ENCODE data around the gene SERPINE3.

Gene SERPINE3

GRCh38 chr13:51303882-51304281 lies 35.6 kb upstream of the SERPINE3 start:
- DNase-seq: no peak
- Histone ChIP-seq H3K9me3 (replicated peaks; ENCODE audit: insufficient read depth, low read length) (no peaks in the 10 kb centered on the region), H3F3A (ENCODE audit: insufficient read depth, low read length) (no peaks in the 10 kb centered on the region), H3K27me3 (replicated peaks; ENCODE audit: insufficient read depth, low read length) (no peaks in the 10 kb centered on the region), H3K4me2 (ENCODE audit: low read depth, low read length) (no peak overlapping the region), H3K36me3 (replicated peaks; ENCODE audit: insufficient read depth, low read length) (no peaks in the 10 kb centered on the region), H4K20me1 (ENCODE audit: insufficient read depth, low read length) (no peaks in the 10 kb centered on the region), H3K27ac (ENCODE audit: low read length) (no peak overlapping the region), H3K4me3 (ENCODE audit: low read length) (no peak overlapping the region), H3K9me2 (replicated peaks; ENCODE audit: insufficient read depth, low read length) (no peaks in the 10 kb centered on the region), H3K9ac (ENCODE audit: low read length) (no peak overlapping the region), H3K4me1 (ENCODE audit: low read length) (no peaks in the 10 kb centered on the region), H2AFZ (ENCODE audit: low read length) (no peak overlapping the region), H3K79me2 (ENCODE audit: low read length) (no peaks in the 10 kb centered on the region)
- TF ChIP-seq, protein P1, sequence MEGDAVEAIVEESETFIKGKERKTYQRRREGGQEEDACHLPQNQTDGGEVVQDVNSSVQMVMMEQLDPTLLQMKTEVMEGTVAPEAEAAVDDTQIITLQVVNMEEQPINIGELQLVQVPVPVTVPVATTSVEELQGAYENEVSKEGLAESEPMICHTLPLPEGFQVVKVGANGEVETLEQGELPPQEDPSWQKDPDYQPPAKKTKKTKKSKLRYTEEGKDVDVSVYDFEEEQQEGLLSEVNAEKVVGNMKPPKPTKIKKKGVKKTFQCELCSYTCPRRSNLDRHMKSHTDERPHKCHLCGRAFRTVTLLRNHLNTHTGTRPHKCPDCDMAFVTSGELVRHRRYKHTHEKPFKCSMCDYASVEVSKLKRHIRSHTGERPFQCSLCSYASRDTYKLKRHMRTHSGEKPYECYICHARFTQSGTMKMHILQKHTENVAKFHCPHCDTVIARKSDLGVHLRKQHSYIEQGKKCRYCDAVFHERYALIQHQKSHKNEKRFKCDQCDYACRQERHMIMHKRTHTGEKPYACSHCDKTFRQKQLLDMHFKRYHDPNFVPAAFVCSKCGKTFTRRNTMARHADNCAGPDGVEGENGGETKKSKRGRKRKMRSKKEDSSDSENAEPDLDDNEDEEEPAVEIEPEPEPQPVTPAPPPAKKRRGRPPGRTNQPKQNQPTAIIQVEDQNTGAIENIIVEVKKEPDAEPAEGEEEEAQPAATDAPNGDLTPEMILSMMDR (IDR thresholded peaks at IDR 0.05; ENCODE audit: low read length): no peak
- no peak for TF ChIP-seq EZH2phosphoT487 (IDR thresholded peaks at IDR 0.05; ENCODE audit: low read length)
- TF ChIP-seq EZH2 (optimal IDR thresholded peaks at IDR 0.05; ENCODE audit: low read depth, low read length): no peak

GRCh38 chr13:51305271-51305967 lies 34.1 kb upstream of the SERPINE3 start:
- DNase-seq: no peak
- Histone ChIP-seq H3K27ac (ENCODE audit: low read length) (no peak overlapping the region), H3K79me2 (ENCODE audit: low read length) (no peaks in the 10 kb centered on the region), H3K9me2 (replicated peaks; ENCODE audit: insufficient read depth, low read length) (no peaks in the 10 kb centered on the region), H3K4me1 (ENCODE audit: low read length) (no peaks in the 10 kb centered on the region), H3K4me3 (ENCODE audit: low read length) (no peak overlapping the region), H2AFZ (ENCODE audit: low read length) (no peak overlapping the region), H3K9ac (ENCODE audit: low read length) (no peak overlapping the region), H3F3A (ENCODE audit: insufficient read depth, low read length) (no peaks in the 10 kb centered on the region), H3K27me3 (replicated peaks; ENCODE audit: insufficient read depth, low read length) (no peaks in the 10 kb centered on the region), H3K36me3 (replicated peaks; ENCODE audit: insufficient read depth, low read length) (no peaks in the 10 kb centered on the region), H3K9me3 (replicated peaks; ENCODE audit: insufficient read depth, low read length) (no peaks in the 10 kb centered on the region), H3K4me2 (ENCODE audit: low read depth, low read length) (no peak overlapping the region), H4K20me1 (ENCODE audit: insufficient read depth, low read length) (no peaks in the 10 kb centered on the region)
- no peak for TF ChIP-seq EZH2phosphoT487 (IDR thresholded peaks at IDR 0.05; ENCODE audit: low read length)
- TF ChIP-seq, protein P1 (IDR thresholded peaks at IDR 0.05; ENCODE audit: low read length): no peak
- TF ChIP-seq EZH2 (optimal IDR thresholded peaks at IDR 0.05; ENCODE audit: low read depth, low read length): no peak

- no peaks in the 10 kb centered on the region for H3K79me2 ChIP-seq (ENCODE audit: low read length)
- H3K9ac ChIP-seq (ENCODE audit: low read length): no peak overlapping the region
- no peaks in the 10 kb centered on the region for H3K36me3 ChIP-seq (replicated peaks; ENCODE audit: insufficient read depth, low read length)
- no peaks in the 10 kb centered on the region for H3K4me1 ChIP-seq (ENCODE audit: low read length)
- DNase-seq: no peak
- H3F3A ChIP-seq (ENCODE audit: insufficient read depth, low read length): no peaks in the 10 kb centered on the region
- no peak overlapping the region for H2AFZ ChIP-seq (ENCODE audit: low read length)
- H3K27ac ChIP-seq (ENCODE audit: low read length): no peak overlapping the region
- no peaks in the 10 kb centered on the region for H3K9me3 ChIP-seq (replicated peaks; ENCODE audit: insufficient read depth, low read length)
- no peak for TF ChIP-seq EZH2 (optimal IDR thresholded peaks at IDR 0.05; ENCODE audit: low read depth, low read length)
- TF ChIP-seq, protein P1 (IDR thresholded peaks at IDR 0.05; ENCODE audit: low read length): no peak
- TF ChIP-seq EZH2phosphoT487 (IDR thresholded peaks at IDR 0.05; ENCODE audit: low read length): no peak
- H3K4me3 ChIP-seq (ENCODE audit: low read length): no peak overlapping the region
- H3K9me2 ChIP-seq (replicated peaks; ENCODE audit: insufficient read depth, low read length): no peaks in the 10 kb centered on the region
- H3K27me3 ChIP-seq (replicated peaks; ENCODE audit: insufficient read depth, low read length): no peaks in the 10 kb centered on the region
- no peak overlapping the region for H3K4me2 ChIP-seq (ENCODE audit: low read depth, low read length)
- no peaks in the 10 kb centered on the region for H4K20me1 ChIP-seq (ENCODE audit: insufficient read depth, low read length)
These were observed 30.7 kb upstream of the SERPINE3 start for GRCh38 chr13:51308781-51309180.

Data from MM.1S (cell line).